GM21619 (cell line): ENCODE measurements around the gene GPC6.

Source experiments
- ATAC-seq: cut with Tn5 transposase; IDR thresholded peaks from one replicate; pipeline ENCODE4 v1.9.1; 2021; ENCODE audit not compliant: unreplicated experiment

The GPC6 gene

GRCh38 chr13:93727211-93728141 is 500.9 kb downstream of the GPC6 start:
- no peak for ATAC-seq

DNA sequence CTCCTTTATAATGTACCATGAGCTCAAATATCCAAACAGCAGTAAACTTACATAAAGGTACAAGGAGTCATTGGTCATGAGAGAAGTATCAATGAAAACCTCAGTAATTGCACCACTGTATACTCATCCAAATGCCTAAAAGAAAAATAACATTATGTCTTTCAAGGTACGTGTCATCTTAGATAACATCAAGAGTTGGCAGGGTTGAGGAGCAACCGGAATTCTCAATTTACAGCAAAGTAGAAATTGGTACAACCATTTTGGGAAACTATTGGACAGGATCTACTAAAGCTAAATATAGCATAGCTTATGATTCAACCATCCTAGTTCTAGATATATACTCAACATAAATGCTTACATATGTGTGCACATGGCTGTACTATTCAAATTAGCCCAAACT is 502.8 kb downstream of the GPC6 start:
- no peak for ATAC-seq

DNA sequence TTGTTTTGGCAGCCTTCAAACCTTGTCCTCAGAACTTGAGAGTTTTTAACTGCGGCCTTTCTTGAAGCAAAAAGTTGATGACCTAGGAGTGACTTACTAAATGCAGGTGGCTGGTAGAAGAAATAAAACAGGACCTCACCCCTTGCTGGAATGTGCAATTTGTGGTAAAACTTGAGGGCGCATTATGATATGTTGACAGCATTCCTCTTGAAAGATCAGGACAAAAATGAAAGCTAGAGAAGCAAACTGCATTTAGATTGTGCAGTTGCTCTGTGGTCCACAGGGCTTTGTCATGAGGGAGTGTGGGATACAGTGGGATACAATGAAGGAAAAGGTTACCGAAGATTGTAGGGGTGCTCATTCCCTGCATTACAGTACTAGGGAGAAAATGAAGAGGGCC is 504.2 kb downstream of the GPC6 start:
- ATAC-seq: no peak

DNA sequence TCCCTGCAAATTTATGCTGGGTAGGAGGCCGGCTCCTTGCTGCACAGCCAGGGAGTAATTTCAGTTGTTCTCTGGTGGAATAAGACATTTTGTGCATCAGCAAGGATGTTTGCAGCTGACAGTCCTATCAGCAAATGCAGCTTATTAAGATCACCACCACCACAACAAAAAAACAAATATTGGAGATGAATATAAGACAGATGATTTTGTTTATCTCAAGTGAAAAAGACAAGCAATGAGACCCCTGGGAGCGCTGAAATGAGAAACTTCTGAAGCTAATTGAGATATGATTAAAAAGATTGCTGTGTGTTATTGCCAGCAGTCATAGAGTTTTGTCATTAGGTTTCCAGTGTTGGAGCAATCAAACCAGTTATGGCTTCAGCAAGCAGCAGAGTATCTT is 505.6 kb downstream of the GPC6 start:
- ATAC-seq: no peak

GRCh38 chr13:93736081-93736480 is 509.5 kb downstream of the GPC6 start:
- no peak for ATAC-seq

GRCh38 chr13:93736909-93737308 is 510.3 kb downstream of the GPC6 start:
- ATAC-seq: no peak

DNA sequence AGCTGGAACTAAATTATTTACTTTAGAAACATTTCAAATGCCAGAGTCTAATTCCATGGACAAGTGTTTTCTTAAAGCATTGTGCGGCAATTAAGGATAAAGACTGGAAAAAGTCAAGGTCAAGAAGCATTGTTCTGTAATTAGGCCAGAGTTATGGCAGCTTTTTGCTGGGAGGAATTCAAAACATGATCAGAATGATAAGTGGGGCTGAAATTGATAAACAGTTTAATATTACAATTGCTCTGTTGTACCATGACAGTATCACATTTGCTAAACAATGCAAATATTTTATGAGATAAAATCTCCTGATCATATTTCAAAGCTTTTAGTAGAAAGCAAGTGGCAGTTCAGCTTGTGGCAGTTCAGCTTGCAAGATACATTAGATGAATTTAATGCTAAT is 513.7 kb downstream of the GPC6 start:
- no peak for ATAC-seq

GRCh38 chr13:93744033-93744432 is 517.4 kb downstream of the GPC6 start:
- ATAC-seq: no peak

GRCh38 chr13:93744886-93745285 is 518.3 kb downstream of the GPC6 start:
- no peak for ATAC-seq

DNA sequence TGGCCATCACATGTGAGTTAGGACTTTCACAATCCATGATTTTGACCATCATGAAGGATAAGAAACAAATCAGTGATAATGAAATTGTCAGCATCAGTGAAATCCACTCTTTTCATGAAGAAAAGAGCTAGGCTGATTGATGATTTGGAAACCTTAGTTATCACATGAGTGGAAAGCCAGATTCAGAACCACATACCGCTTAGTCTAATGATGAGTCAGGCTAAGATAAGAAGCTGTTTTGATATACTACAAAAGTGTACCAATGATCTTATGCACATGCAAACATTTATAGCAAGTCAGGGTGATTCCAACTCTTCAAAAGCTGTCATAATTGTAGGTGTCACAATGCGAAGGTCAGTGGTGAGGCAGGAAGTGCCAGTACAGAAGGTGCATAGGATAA is 519.3 kb downstream of the GPC6 start:
- no peak for ATAC-seq

DNA sequence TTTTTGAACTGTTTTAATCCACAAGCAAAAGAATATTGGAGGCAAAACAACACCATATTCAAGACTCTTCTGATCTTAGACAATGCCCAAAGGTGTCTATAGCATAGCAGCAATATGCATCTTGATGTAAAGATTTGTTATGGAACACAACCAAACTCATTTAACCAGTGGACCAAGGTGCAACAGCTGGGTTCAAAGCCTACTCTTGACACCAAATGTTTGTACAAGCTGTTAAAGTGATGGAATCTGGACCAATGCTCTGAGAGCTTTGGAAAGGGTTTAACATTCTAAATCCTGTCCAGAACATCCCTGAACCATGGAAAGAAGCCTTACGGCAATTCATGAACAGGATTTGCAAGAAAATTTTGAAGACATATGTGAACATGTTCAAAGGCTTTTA is 520.0 kb downstream of the GPC6 start:
- ATAC-seq: no peak

GRCh38 chr13:93750676-93751075 is 524.1 kb downstream of the GPC6 start:
- ATAC-seq: no peak

DNA sequence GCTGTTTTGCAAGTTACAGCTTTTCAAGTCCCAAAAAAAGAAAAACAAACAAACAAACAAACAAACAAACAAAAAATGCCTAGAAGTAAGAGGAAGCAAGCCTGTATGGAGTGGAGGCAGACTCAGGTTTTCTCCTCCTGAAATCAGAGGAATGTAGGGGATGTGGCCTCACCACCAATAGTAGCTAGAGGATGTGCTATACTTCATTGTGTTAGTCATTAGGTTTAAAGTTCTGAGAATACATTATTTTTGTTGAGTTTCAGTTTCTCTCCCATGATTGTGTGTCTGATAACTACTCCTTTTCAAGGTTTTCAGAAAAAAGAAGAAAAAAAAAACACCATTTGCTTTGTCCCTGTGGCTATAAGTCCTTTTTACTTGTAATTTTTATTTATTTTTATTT is 524.5 kb downstream of the GPC6 start:
- ATAC-seq: no peak

GRCh38 chr13:93752541-93752940 is 525.9 kb downstream of the GPC6 start:
- no peak for ATAC-seq

GRCh38 chr13:93753639-93754038 is 527.0 kb downstream of the GPC6 start:
- ATAC-seq: no peak

DNA sequence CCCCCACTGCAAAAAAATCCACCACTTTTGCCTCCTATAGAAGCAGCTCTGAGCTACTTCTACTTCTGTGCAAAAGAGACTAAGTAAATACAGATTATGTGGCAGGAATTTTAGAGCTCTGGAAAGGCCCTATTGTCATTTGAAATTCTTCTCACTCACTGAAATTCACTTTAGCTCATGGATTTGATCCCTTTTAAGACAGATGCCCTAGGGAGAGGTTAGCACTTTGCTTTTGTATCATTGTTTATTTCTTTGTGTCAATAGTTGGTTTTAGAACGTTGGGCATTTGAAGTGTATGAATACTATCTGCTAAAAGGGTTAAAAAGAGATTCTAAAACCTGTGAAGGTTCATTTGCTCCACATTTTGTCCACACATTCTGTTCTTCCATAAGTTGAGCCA is 528.7 kb downstream of the GPC6 start:
- ATAC-seq: no peak

DNA sequence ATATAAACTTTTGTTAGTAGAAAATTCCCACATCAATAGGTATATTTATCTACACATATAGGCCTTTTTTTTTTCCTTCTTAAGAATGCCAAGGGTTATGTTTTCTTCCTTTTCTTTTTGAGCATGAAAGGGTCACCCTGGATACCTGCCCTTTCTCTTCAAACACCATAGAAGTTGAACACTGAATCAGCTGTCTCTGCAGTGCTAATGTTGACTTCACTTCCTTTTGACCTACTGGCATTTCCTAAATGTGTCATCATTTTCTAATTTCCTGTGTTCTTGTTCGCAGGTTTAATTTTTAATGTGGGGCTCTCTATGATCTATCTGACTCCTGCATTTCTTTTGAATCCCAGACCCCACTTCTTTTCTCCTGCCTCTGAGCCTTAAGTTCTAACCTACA is 532.0 kb downstream of the GPC6 start:
- no peak for ATAC-seq

DNA sequence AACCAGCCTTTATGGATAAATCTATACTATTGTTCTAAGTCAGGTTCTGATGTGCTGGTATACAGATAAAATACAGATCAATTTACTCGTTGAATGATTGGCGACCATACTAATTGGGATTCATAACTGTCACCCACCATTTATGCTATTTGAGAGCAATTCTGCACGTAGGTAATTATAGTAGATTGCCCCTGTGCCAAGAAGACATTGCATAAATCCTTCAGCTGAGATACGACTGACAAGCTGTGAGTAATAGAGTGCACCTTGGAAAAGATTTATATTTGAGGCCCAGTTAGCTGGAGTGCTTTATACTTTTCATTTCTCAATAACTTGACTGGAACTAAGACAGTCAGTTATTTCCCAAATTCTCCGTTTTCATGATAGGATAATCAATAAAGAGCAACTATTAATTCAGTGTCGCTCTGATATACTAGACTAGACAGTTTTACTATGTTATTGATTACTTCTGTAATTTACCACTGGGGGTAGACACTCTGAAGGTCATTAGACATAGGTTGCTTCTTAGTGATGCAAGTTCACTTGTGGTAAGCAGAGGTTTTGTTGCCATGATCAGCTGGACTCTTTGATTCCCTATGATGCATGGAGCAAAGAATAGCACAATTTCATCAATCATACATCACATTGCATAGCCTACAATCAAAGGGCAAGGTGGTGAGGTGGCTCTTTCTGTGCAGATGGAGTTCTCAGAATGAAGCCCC is 536.3 kb downstream of the GPC6 start:
- no peak for ATAC-seq

DNA sequence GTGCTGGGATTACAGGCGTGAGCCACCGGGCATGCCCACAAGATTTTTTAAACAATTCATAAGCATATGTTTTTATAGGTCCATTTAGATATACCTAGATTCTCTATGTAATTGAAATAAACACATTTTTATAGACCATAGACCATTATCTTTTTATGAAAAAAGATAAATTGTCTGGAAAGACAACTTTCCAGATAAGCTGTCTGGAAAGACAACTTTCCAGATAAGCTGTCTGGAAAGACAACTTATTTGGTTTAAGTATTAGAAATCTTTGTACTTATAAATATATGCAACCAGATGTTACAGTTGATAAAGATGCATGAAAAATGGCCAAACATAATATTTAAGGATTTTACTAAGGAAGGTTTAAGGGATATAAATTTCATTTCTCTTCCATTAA is 538.5 kb downstream of the GPC6 start:
- no peak for ATAC-seq

DNA sequence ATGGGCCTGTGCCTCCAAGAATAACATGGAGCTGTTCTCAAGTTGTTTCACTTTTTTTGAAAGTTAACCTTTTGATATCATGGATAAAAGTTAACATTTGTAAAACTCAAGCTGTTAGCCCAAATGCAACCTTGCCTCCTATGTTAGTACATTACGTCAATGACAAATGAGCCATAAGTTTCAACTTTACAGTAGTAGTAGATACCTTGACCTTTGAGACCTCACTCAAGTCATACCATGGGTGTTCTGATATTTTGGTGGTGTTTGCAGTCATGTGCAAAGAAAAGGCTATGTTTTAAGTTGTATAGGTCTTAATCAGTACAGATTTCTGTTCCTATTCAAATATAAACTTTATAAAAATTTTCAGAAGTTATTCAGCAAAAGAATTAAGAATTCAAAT is 539.2 kb downstream of the GPC6 start:
- ATAC-seq: no peak

GRCh38 chr13:93766719-93767118 is 540.1 kb downstream of the GPC6 start:
- no peak for ATAC-seq

DNA sequence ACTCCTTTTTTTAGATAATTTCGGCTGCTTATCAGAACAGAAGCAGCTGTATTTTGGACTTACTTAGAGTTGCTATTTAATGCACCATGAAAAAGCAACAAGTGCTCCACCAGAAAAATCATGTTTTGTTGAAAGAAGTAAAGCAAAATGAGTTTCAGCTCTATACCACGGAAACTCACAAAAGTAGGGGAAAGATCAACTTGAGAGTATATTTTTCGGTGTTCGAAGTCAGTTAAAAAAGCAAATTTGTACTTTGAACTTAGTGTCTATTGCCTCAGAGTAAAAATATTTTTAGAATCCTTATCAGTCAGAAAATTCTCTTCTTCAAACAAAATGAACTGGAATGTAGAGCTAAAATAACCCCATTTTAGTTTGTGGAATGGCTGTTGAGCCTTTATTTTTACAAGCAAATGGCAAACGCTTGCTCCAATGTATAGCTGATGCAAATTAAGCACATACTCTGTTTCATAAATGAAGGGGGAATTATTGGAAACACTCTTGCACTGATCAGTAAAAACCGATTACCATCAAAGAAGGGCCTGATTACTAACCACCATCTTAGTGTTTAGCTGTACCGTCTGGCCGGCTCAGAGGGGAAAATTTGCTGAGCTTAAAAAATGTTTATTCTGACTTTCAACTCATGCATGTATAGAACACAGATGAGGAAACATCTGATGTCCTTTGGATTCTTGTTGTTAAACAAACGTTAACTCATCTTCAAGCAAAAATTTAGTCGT is 540.7 kb downstream of the GPC6 start:
- ATAC-seq: no peak
